HepG2 (cell line): Measurements from ENCODE around the gene SYNE2. TPM values are rescaled to one million over a fixed set of nuclear protein-coding genes. Genes with fewer than 3 reads are reported as not detected.

ENCODE experiments used
- ATAC-seq: fragments of 200-7000 bp; cut with Tn5 transposase; 3 replicates; pipeline ENCODE4 v1.9.1; 2020; ENCODE audit warnings: mild to moderate bottlenecking, moderate library complexity
- BruUV-seq: library from RNA; stranded (reverse); fragments of 400-500 nt; replicated peaks from 2 replicates; lab custom pipeline; 2021; lab: Mats Ljungman, UMichigan
- CTCF ChIA-PET: fragments of 300-600 bp; formaldehyde crosslinking; extraction: SDS; loops from one replicate; lab custom pipeline; 2021; ENCODE audit warnings: low total read pairs, inconsistent platforms, low intra/inter-chr PET ratio; lab: Yijun Ruan, JAX
- POLR2A ChIA-PET: fragments of 350-600 bp; sonication (Branson Sonifier 250); formaldehyde crosslinking; loops from one replicate; lab custom pipeline; 2020; ENCODE audit warnings: antibody characterized with exemption, inconsistent platforms; lab: Yijun Ruan, JAX
- DNase-seq: peaks from one replicate; pipeline ENCODE4 v3.0.0-alpha.2; 2015; ENCODE audit warnings: low spot score
- FAIRE-seq: peaks from 3 replicates; lab custom pipeline; 2011; peaks lifted over from hg19 to GRCh38; lab: Jason Lieb, UNC
- H2AFZ ChIP-seq: one replicate; pipeline ENCODE4 v1.6.1; 2011; ENCODE audit warnings: low read length, inconsistent platforms
- H3K27ac ChIP-seq: fragments of 300-600 bp; 3 replicates; pipeline ENCODE4 v1.8.0; 2011; ENCODE audit warnings: mixed run types, mild to moderate bottlenecking, mixed read lengths, low read length, inconsistent platforms; ENCODE audit not compliant: insufficient read depth; ENCODE audit errors: extremely low read length
- H3K27me3 ChIP-seq, 2 experiments: fragments of 200-600 bp in 1 of 2; 2 replicates in 1 of 2; 3 replicates in 1 of 2; pipeline versions ENCODE4 v1.6.0 to v1.8.0; 2011; ENCODE audit warnings: low read length in 2 of 2, mild to moderate bottlenecking in 2 of 2, moderate library complexity in 2 of 2, inconsistent platforms in 1 of 2; ENCODE audit not compliant: insufficient read depth in 2 of 2, control insufficient read depth in 1 of 2
- H3K36me3 ChIP-seq, 2 experiments: fragments of 200-600 bp in 1 of 2; replicated peaks in 1 of 2; 2 replicates in 1 of 2; 3 replicates in 1 of 2; pipeline versions ENCODE4 v1.5.1 to v1.8.0; 2011; ENCODE audit warnings: low read length in 2 of 2, inconsistent platforms in 1 of 2; ENCODE audit not compliant: insufficient read depth in 2 of 2, control insufficient read depth in 1 of 2
- H3K4me1 ChIP-seq: 2 replicates; pipeline ENCODE4 v1.5.1; 2012; ENCODE audit warnings: low read length, inconsistent platforms; ENCODE audit not compliant: insufficient read depth
- H3K4me2 ChIP-seq: 2 replicates; pipeline ENCODE4 v1.6.0; 2011; ENCODE audit warnings: low read depth, low read length, inconsistent platforms
- H3K4me3 ChIP-seq, 3 experiments: fragments of 200-600 bp in 1 of 3; sonication (generic), shearing (Covaris generic) in 1 of 3; replicated peaks in 1 of 3; 2 replicates each; pipeline ENCODE4 v1.5.1; 2011 to 2016; ENCODE audit warnings: low read length in 3 of 3, inconsistent platforms in 2 of 3, low read depth in 2 of 3, mild to moderate bottlenecking in 2 of 3, control low read depth in 1 of 3, mixed read lengths in 1 of 3; ENCODE audit not compliant: insufficient read depth in 1 of 3
- H3K79me2 ChIP-seq: one replicate; pipeline ENCODE4 v1.6.1; 2011; ENCODE audit warnings: low read length, inconsistent platforms; ENCODE audit not compliant: insufficient read depth
- H3K9ac ChIP-seq: 2 replicates; pipeline ENCODE4 v1.6.0; 2011; ENCODE audit warnings: mild to moderate bottlenecking, low read depth, low read length, inconsistent platforms; ENCODE audit not compliant: insufficient read depth
- H3K9me3 ChIP-seq: 2 replicates; pipeline ENCODE4 v1.5.1; 2012; ENCODE audit warnings: mild to moderate bottlenecking, low read length
- H4K20me1 ChIP-seq: 2 replicates; pipeline ENCODE4 v1.6.0; 2011; ENCODE audit warnings: inconsistent platforms, mild to moderate bottlenecking, low read length, moderate library complexity; ENCODE audit not compliant: insufficient read depth
- NFRKB ChIP-seq: fragments of 450-650 bp; IDR thresholded peaks from 2 replicates; pipeline ENCODE4 v1.6.1; 2017
- POLR2AphosphoS2 ChIP-seq: IDR thresholded peaks from 2 replicates; pipeline ENCODE4 v1.6.1; 2011; ENCODE audit warnings: low read depth, low read length, improper control_type of control experiment
- SIX4 ChIP-seq: sonication (generic); formaldehyde crosslinking; IDR thresholded peaks from 2 replicates; pipeline ENCODE4 v1.4.0; 2020; ENCODE audit warnings: missing genetic modification reagents
- SP140L ChIP-seq: sonication (generic); formaldehyde crosslinking; IDR thresholded peaks from 2 replicates; pipeline ENCODE4 v1.4.0; 2020; ENCODE audit warnings: missing genetic modification reagents, borderline replicate concordance
- ZNF207 ChIP-seq: fragments of 450-650 bp; IDR thresholded peaks from 2 replicates; pipeline ENCODE4 v1.6.1; 2016; ENCODE audit warnings: antibody characterized with exemption, borderline replicate concordance
- ZNF891 ChIP-seq: sonication (generic); formaldehyde crosslinking; IDR thresholded peaks from 2 replicates; pipeline ENCODE4 v1.5.0; 2020; ENCODE audit warnings: mild to moderate bottlenecking, missing genetic modification reagents
- WGBS: methylation state at CpG from one replicate; pipeline ENCODE4 v1.1.6; 2017; ENCODE audit warnings: low lambda C conversion rate; 5-methylcytosine and 5-hydroxymethylcytosine counted together
- in situ Hi-C: cut with HindIII; loops from 2 replicates; pipeline ENCODE4 v1.10.0; 2017; ENCODE audit warnings: low pct_unique_long_range_greater_than_20kb; ENCODE audit not compliant: extremely low pct_ligation_motif_present
- intact Hi-C: fragments of 100-400 bp; cut with micrococcal nuclease; formaldehyde crosslinking; loops from one replicate; pipeline ENCODE4 v1.10.0; 2022; ENCODE audit not compliant: unreplicated experiment
- polyA plus RNA-seq, 8 experiments: library from polyadenylated mRNA; depleted of rRNA in 3 of 8; stranded (reverse) in 7 of 8; unstranded in 1 of 8; fragments of >200 nt; fragmentation: Illumina TruSeq in 4 of 8; extraction: Trizol in 4 of 8; gene quantifications; 2 replicates each; pipeline versions ENCODE4 v1.2.1 to v1.2.3, GENCODE V29; 2011 to 2016; ENCODE audit warnings: low read depth in 4 of 8, missing spikeins in 1 of 8, mixed read lengths in 1 of 8; ENCODE audit not compliant: insufficient read depth in 1 of 8
- total RNA-seq, 5 experiments: library from RNA; depleted of rRNA; stranded (reverse); fragments of >200 nt; fragmentation: Illumina TruSeq; extraction: Trizol; gene quantifications; 2 replicates each; pipeline ENCODE4 v1.2.3, GENCODE V29; 2016; ENCODE audit warnings: low read depth in 1 of 5
- TF ChIP-seq, protein P1 (sequence below): sonication (generic); formaldehyde crosslinking; IDR thresholded peaks from 2 replicates; pipeline ENCODE4 v1.4.0; 2020; ENCODE audit warnings: low read depth, mild to moderate bottlenecking, missing genetic modification reagents
- TF ChIP-seq, protein P2 (sequence below): sonication (generic); formaldehyde crosslinking; IDR thresholded peaks from 2 replicates; pipeline ENCODE4 v1.5.0; 2020; ENCODE audit warnings: missing genetic modification reagents, mild to moderate bottlenecking, borderline replicate concordance
- TF ChIP-seq, protein P3 (sequence below): sonication (generic); formaldehyde crosslinking; IDR thresholded peaks from 2 replicates; pipeline ENCODE4 v1.5.1; 2020; ENCODE audit warnings: missing genetic modification reagents, mild to moderate bottlenecking, borderline replicate concordance

The SYNE2 gene
- total and polyA plus RNA-seq, 2 of the 13 experiments (the other 11 are each of a cell fraction or from before 2014, with no cell fraction given), result 6.2 to 13.3 TPM

DNA sequence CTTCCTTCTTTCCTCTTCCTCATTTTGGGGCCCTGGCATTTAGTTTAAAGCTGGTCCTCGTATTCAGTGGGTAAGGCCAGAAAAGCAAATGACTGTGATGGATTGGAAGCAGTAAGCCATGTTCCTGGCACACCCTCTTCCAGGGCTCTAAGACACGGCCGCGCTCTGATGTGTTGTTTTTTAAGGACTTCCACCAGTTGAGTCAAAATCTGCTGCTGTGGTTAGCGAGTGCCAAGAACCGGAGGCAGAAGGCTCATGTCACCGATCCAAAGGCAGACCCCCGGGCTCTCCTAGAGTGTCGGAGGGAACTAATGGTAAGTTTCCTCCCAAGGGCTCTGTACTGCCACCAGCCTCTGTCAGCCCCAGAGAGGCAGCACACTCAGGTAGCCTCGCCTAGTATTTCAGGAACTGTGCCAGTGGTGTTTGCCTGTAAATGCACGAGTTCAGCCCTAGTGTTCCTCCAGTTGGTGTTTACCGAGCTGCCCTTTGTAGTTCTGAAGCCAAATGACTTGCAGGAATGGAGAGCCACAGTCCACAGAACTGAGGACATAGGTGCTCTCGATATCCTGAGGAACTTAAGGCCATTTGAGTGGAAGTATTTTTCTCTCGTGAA lies 368.7 kb downstream of the SYNE2 start:
- in situ Hi-C loops, result no loop called here
- H2AFZ ChIP-seq, result no peak overlapping the region
- intact Hi-C loops, result no loop called here
- H4K20me1 ChIP-seq, result no peaks in the 10 kb centered on the region
- ATAC-seq, result no peak; the same call in 1 of the 3 replicates
- H3K79me2 ChIP-seq, result no peaks in the 10 kb centered on the region
- H3K9ac ChIP-seq, result no peak overlapping the region
- ChIA-PET CTCF (no interaction called here), POLR2A (no interaction called here)
- no peak overlapping the region for H3K27ac ChIP-seq
- peaks cover 1 to 11% of the 10 kb centered on the region in 2 experiments; a peak in 1 of 5 replicates for H3K36me3 ChIP-seq
- TF ChIP-seq ZNF207 (no peak), ZNF891 (no peak), SIX4 (CRISPR knock-in tag) (no peak), SP140L (CRISPR knock-in tag) (no peak), POLR2AphosphoS2 (no peak), NFRKB (no peak)
- TF ChIP-seq, protein P1, sequence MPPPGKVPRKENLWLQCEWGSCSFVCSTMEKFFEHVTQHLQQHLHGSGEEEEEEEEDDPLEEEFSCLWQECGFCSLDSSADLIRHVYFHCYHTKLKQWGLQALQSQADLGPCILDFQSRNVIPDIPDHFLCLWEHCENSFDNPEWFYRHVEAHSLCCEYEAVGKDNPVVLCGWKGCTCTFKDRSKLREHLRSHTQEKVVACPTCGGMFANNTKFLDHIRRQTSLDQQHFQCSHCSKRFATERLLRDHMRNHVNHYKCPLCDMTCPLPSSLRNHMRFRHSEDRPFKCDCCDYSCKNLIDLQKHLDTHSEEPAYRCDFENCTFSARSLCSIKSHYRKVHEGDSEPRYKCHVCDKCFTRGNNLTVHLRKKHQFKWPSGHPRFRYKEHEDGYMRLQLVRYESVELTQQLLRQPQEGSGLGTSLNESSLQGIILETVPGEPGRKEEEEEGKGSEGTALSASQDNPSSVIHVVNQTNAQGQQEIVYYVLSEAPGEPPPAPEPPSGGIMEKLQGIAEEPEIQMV (CRISPR knock-in tag), result no peak
- TF ChIP-seq, protein P2, sequence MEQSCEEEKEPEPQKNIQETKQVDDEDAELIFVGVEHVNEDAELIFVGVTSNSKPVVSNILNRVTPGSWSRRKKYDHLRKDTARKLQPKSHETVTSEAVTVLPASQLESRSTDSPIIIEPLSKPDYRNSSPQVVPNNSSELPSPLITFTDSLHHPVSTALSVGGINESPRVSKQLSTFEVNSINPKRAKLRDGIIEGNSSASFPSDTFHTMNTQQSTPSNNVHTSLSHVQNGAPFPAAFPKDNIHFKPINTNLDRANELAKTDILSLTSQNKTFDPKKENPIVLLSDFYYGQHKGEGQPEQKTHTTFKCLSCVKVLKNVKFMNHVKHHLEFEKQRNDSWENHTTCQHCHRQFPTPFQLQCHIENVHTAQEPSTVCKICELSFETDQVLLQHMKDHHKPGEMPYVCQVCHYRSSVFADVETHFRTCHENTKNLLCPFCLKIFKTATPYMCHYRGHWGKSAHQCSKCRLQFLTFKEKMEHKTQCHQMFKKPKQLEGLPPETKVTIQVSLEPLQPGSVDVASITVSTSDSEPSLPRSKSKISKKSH (CRISPR knock-in tag), result no peak
- TF ChIP-seq, protein P3, sequence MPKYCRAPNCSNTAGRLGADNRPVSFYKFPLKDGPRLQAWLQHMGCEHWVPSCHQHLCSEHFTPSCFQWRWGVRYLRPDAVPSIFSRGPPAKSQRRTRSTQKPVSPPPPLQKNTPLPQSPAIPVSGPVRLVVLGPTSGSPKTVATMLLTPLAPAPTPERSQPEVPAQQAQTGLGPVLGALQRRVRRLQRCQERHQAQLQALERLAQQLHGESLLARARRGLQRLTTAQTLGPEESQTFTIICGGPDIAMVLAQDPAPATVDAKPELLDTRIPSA (CRISPR knock-in tag), result no peak
- H3K9me3 ChIP-seq, result no peaks in the 10 kb centered on the region
- BruUV-seq, result no TSS peak
- H3K27me3 ChIP-seq, result no peaks in the 10 kb centered on the region
- no peak for DNase-seq
- no peaks in the 10 kb centered on the region for H3K4me1 ChIP-seq
- H3K4me3 ChIP-seq, result no peak overlapping the region
- WGBS, result 91% methylated on average over 12 of the region's 14 CpGs
- H3K4me2 ChIP-seq, result no peak overlapping the region
- no peak for FAIRE-seq
